Muscle layer of colon (tissue), 2 donors: Measurements from ENCODE around the gene CDH26.

Source experiments
- H3K27ac ChIP-seq: one replicate; pipeline ENCODE4 v1.7.0; 2013; ENCODE audit warnings: low read depth, mild to moderate bottlenecking, low read length, moderate library complexity
- H3K27me3 ChIP-seq, 2 donors: one replicate each; pipeline ENCODE4 v1.7.0; 2013; ENCODE audit warnings: low read length in 2 of 2, mild to moderate bottlenecking in 2 of 2; ENCODE audit not compliant: insufficient read depth in 2 of 2, control insufficient read depth in 1 of 2
- H3K36me3 ChIP-seq: one replicate; pipeline ENCODE4 v1.7.0; 2013; ENCODE audit warnings: mild to moderate bottlenecking, low read length; ENCODE audit not compliant: insufficient read depth
- H3K4me1 ChIP-seq: one replicate; pipeline ENCODE4 v1.7.0; 2013; ENCODE audit warnings: mild to moderate bottlenecking, low read length; ENCODE audit not compliant: insufficient read depth
- H3K4me3 ChIP-seq, 2 donors: one replicate each; pipeline ENCODE4 v1.7.0; 2013; ENCODE audit warnings: low read length in 2 of 2, low read depth in 1 of 2, mild to moderate bottlenecking in 1 of 2, moderate library complexity in 1 of 2
- H3K9ac ChIP-seq: one replicate; pipeline ENCODE4 v1.7.0; 2013; ENCODE audit warnings: low read length
- H3K9me3 ChIP-seq: one replicate; pipeline ENCODE4 v1.7.0; 2013; ENCODE audit warnings: mild to moderate bottlenecking, low read length
- donor health status: abdominal sarcoma.
- donor health status: Adenocarcinoma of cecum.

CDH26 gene

DNA sequence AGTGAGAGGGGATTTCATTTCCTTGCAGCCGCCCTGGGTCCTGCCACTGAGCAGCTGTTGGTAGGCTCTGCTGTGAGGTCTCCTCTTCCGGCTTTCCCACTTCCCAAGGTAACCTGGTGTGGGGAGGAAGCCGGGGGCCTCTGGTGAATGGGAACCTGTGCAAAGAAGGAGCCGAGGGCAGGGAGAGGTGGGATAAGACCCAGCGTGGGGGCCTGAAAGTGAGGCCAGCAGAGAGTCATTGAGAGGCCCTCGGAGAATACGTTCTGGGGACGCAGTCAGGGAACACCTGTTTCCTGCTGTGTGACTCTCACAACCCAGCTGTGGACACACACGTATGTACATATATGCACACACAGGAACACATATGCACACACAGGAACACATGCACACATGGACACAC lies 100.7 kb downstream of the CDH26 start:
- H3K27me3 ChIP-seq = no peaks in the 10 kb centered on the region
- no peak overlapping the region for H3K4me3 ChIP-seq
- H3K4me1 ChIP-seq = peaks cover 13% of the 10 kb centered on the region
- H3K36me3 ChIP-seq = no peaks in the 10 kb centered on the region
- H3K9ac ChIP-seq = no peak overlapping the region
- H3K27ac ChIP-seq = no peak overlapping the region
- no peaks in the 10 kb centered on the region for H3K9me3 ChIP-seq

DNA sequence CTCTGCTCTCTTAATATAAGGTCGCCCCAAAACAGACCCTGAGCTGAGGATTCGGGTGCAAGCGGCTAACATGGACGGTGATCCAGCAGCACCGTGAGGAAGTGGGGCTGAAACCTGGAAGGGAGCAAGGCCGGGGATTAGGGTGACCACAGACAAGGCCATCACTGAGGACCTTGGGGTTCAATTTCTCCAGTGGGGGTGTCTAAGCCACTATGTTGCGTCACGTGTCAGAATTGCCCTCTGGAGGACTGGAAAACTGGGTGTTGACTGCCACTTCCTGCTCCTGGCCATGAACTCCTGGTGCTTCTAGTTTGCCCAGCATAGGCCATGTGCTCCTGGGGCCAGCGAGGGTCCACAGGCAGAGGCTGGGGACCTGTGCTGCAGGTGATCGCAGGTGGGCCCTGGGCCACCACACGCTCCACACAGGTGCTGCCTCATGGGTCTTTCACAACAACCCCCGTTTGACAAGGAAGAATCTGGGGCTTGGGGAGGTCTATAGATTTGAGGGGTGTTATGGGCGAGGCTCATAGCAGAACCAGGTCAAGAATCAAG lies 101.9 kb downstream of the CDH26 start:
- Histone ChIP-seq H3K27me3 (no peaks in the 10 kb centered on the region), H3K4me3 (no peak overlapping the region), H3K9me3 (no peaks in the 10 kb centered on the region), H3K9ac (no peak overlapping the region), H3K27ac (no peak overlapping the region), H3K4me1 (peaks cover 13% of the 10 kb centered on the region), H3K36me3 (no peaks in the 10 kb centered on the region)

DNA sequence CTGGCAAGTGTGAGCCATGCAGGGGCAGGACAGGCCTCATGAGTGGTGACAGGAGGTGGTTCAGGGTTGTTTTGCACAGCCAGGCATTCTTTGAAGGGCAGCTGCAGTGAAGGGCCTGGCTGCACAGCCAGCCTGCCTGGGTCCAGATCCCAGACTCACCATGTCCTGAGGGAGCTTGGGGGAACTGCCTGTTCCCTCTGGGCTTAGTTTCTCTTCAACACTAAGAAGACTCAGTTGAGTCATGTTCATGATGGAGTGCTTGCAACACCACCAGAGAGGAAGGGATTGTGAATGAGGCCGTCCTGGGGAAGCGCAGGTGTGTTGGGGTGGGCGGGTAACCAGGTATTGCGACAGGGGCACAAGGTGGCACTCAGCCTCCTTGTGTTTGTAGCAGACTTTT lies 102.4 kb downstream of the CDH26 start:
- peaks cover 13% of the 10 kb centered on the region for H3K4me1 ChIP-seq
- H3K4me3 ChIP-seq = no peak overlapping the region
- no peaks in the 10 kb centered on the region for H3K9me3 ChIP-seq
- H3K27ac ChIP-seq = no peak overlapping the region
- no peaks in the 10 kb centered on the region for H3K36me3 ChIP-seq
- H3K9ac ChIP-seq = no peak overlapping the region
- H3K27me3 ChIP-seq = no peaks in the 10 kb centered on the region

DNA sequence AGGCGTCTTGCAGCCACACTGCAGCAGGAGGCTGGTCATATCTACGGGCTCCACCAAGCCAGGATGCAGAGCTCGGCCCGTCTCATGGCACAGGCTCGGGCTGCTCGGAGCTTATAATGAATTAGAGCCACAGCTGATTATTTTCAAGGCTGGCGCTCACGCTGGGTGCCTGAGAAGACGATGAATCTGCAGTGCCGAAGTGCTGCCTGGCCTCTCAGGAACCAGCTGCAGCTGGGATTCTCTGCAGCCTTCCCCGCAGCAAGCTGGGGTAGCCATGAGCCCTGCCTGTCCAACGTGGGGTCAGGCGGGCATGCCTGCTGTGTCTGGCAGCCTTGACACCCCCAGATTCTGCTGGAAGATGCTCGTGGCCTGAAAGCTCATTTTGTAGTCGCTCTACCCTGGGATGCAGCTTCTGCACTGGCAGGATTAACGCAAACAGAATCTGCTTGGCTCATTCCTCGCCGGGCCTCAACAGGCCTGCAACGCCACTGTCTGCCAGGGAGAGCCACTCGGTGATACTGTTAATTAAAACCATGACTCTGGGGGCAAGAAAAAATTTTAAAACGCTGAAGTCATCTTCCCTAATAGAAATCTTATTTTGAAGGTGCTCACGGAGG lies 104.3 kb downstream of the CDH26 start:
- H3K4me1 ChIP-seq = peaks cover 13% of the 10 kb centered on the region
- no peaks in the 10 kb centered on the region for H3K9me3 ChIP-seq
- H3K27ac ChIP-seq = no peak overlapping the region
- no peak overlapping the region for H3K4me3 ChIP-seq
- H3K9ac ChIP-seq = no peak overlapping the region
- no peaks in the 10 kb centered on the region for H3K27me3 ChIP-seq
- H3K36me3 ChIP-seq = no peaks in the 10 kb centered on the region

DNA sequence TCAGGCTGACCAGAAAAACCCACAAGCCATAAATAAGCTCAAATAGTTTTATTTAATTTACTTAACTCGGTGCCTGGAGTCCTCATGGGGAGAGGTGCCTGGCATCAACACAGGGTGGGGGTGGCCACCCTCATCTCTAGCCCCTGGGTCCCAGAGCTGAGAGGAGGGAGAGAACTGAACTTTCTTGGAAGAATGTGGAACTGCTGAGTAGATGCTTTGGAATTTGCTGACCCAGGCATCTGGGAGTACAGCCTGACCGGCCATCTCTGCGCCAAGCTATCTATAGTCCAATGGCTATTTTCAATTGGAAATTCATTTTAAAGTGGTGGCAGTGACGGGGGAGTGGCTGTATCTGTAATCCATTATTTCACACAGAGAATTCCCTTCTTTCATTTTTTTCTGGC lies 104.8 kb downstream of the CDH26 start:
- Histone ChIP-seq H3K9ac (no peak overlapping the region), H3K9me3 (no peaks in the 10 kb centered on the region), H3K27me3 (no peaks in the 10 kb centered on the region), H3K27ac (no peak overlapping the region), H3K4me1 (peaks cover 13% of the 10 kb centered on the region), H3K4me3 (no peak overlapping the region), H3K36me3 (no peaks in the 10 kb centered on the region)

DNA sequence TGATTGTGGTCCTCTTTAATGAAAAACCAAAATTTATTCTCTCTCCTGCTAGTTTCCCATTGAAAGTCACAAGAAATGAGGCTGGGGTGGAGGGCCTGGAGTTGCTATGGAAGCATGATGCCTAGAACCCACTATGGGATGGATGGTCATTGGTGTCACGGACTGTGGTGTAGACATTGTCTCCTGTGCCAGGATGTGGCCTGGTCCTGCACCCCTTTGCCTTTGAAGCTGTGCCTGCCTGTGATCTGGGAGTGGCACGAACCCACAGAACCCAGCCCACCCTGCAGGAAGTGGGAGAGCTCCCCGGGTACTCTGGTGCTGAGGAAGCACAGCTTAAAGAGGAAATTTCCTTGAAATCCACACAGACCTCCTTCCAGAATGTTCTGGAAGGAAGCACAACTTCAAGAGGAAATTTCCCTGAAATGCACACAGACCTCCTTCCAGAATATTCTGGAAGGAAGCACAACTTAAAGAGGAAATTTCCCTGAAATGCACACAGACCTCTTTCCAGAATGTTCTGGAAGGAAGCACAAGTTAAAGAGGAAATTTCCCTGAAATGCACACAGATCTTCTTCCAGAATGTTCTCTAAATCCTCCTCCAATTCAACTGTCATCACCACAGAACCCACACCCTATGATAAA lies 105.6 kb downstream of the CDH26 start:
- H3K4me1 ChIP-seq = peaks cover 13% of the 10 kb centered on the region
- H3K9ac ChIP-seq = no peak overlapping the region
- H3K4me3 ChIP-seq = no peak overlapping the region
- no peaks in the 10 kb centered on the region for H3K27me3 ChIP-seq
- no peaks in the 10 kb centered on the region for H3K9me3 ChIP-seq
- no peaks in the 10 kb centered on the region for H3K36me3 ChIP-seq
- H3K27ac ChIP-seq = no peak overlapping the region
